ENCODE data around the gene HEMGN.

The HEMGN gene, protein sequence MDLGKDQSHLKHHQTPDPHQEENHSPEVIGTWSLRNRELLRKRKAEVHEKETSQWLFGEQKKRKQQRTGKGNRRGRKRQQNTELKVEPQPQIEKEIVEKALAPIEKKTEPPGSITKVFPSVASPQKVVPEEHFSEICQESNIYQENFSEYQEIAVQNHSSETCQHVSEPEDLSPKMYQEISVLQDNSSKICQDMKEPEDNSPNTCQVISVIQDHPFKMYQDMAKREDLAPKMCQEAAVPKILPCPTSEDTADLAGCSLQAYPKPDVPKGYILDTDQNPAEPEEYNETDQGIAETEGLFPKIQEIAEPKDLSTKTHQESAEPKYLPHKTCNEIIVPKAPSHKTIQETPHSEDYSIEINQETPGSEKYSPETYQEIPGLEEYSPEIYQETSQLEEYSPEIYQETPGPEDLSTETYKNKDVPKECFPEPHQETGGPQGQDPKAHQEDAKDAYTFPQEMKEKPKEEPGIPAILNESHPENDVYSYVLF

DNA sequence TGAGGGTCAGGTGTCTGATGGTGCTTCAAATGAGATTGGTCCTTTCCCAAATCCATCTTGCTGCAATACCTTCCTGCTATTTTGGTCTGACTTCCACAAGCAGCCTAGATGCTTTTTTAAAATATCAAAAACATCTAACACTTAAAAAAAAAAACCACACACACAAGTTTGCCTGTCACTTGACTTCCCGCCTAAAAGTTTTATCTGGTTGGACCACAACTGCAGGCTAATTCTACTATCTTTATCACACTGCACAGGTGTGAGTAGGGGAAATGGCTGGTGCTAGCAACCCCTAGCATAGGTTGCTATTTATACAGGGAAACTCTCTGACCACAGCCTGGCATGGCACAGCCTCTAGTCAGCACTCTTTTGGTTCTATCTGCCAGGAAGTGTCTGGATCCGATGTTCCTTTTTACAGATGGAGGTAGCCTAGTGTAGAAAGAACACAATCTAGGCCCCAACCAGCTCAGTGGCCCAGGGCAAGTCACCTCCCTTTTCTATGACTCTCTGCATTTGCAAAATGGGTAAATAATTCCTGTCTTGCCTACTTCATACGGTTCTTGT, at the start of gene HEMGN:
Gene HEMGN, minus strand, starts transcription at position 92 of the 564 bp plus-strand sequence. Its CDS starts 36 bp downstream, at position 56.
- TF ChIP-seq GATA2 (IDR thresholded peaks at IDR 0.05; ENCODE audit: low read depth, low read length): no peak
- no peak for TF ChIP-seq GATA3 (IDR thresholded peaks at IDR 0.05; ENCODE audit: low read depth, low read length)

DNA sequence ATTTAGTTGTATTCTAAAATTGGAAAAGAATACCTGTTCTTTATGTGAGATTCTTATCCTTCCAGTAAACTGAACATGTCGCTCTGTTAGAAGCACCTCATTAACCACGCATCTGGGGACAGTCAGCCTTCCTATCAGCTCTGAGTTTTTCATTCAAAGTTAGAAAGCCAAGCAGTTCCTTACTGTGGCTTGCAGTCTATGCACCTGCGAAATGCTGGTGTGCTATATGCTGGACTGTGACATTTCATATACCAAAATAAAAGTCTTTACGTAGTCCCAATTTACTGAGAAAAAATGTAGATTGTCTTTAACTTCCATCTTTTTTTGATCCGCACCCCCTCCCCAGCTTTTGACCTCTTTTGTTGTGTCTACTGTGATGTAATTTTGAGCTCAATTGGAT, 49.5 kb upstream of the HEMGN start:
- TF ChIP-seq GATA3 (IDR thresholded peaks at IDR 0.05; ENCODE audit: low read depth, low read length): no peak
- no peak for TF ChIP-seq GATA2 (IDR thresholded peaks at IDR 0.05; ENCODE audit: low read depth, low read length)

DNA sequence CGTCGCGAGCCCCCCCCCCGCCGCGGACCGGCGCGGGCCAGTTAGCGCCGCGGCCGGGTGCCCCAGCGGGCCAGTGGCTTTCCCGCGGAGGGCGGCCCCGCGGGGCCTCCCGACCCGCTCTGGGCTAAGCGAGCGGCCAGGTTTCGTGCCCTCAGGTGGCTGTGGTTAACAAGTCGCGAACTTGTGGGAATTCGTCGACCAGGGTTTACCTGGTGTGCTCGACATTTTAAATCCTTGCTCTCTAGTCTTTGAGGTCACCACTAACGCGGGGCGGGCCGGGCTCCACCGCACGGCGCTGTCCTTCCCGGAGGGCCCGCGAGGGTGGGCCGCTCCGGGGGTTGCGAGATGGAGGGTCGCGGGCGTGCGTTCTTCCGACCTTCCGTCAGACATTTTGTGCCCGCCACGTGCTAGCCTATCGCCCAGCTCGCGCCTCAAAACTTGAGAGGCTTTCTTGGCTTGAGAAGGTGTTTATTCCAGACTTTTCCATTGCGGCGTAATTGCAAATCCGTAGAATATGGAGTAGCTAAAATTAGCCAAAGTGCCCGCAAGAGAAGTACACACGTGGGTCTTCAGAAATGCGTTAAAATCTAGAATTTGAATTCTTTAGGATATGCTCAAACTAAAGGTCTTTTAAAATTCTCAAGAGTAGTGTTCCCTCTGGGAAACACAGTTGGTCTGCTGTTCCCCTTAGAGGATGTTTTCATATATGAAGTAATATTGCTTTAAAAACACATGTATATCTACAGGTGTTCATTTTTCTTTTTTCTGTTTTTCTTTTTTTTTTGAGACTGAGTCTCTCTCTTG, 47.3 kb upstream of the HEMGN start:
- TF ChIP-seq GATA2 (IDR thresholded peaks at IDR 0.05; ENCODE audit: low read depth, low read length): no peak
- no peak for TF ChIP-seq GATA3 (IDR thresholded peaks at IDR 0.05; ENCODE audit: low read depth, low read length)

DNA sequence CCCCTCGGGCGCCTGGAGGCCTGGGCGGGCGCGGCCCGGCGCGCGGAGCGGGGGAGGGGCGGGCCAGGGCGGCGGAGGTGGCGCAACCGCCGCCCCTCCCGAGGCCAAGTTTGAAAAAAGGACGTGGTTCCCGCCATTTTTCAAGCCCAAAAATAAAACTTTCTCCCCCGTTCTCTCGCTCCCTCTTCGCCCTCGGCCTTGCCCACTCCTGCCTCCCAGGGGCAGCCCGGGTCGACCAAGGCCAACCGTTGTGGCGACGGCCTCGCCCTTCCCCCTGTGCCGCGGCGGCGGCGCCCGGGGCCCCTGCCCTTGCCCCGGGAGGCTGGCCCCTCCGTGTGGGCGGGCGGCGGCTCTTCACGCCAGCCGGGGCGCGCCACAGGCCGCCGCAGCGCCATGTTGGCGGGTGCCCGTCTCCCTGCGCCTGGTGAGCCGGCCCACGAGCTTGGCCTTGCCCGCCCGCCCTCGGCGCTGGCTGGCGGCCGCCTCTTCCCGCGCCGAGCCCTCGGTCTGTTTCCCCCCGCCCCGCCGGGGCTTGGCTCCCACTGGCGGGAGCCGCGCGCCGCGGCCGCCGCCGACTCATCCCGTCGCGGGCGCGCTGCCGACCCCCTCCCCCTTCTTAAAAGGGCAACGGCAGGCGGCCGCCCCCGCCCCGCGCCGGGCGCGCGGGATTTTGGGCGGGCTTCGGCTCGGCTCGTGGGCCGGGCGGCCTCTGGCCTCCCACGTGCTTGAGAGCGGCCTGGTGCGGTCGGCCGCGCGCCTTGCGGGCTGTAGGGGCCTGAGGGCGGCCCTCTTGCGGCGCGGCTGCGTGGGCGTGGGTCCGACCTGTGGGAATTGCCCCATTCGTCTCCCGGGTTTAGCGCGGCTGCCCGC, 46.5 kb upstream of the HEMGN start:
- no peak for TF ChIP-seq GATA3 (IDR thresholded peaks at IDR 0.05; ENCODE audit: low read depth, low read length)
- no peak for TF ChIP-seq GATA2 (IDR thresholded peaks at IDR 0.05; ENCODE audit: low read depth, low read length)

DNA sequence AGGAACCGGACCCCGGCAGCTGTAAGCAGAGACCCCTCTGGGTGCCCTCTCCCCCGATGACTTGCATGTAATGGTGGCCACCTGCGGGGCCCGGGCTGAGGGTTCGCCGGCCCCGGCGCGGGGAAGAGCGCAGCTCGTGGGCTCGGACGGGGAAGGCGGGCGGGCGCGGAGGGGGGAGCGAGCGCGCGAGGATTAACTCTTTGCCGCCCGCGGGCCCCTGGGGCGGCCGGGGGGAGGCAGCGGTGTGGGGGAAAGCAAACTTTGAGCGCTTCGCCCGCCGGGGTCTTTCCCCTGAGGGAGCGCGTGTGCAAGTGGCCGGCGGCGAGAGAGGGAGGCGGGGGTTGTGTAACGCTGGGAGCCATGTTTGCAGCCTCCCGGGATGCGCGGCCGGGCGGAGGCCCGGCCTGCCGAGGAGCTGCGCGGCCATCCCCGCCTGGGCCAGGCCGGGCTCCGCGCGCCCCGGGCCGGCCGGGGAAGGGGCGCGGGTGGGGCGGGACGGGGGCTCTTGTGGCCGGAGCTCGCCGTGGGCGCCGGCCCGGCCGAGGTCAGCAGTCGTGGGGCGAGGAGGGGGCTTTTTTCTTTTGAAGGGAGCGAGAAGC, 45.7 kb upstream of the HEMGN start:
- TF ChIP-seq GATA3 (IDR thresholded peaks at IDR 0.05; ENCODE audit: low read depth, low read length) (no peak), GATA2 (IDR thresholded peaks at IDR 0.05; ENCODE audit: low read depth, low read length) (no peak)

DNA sequence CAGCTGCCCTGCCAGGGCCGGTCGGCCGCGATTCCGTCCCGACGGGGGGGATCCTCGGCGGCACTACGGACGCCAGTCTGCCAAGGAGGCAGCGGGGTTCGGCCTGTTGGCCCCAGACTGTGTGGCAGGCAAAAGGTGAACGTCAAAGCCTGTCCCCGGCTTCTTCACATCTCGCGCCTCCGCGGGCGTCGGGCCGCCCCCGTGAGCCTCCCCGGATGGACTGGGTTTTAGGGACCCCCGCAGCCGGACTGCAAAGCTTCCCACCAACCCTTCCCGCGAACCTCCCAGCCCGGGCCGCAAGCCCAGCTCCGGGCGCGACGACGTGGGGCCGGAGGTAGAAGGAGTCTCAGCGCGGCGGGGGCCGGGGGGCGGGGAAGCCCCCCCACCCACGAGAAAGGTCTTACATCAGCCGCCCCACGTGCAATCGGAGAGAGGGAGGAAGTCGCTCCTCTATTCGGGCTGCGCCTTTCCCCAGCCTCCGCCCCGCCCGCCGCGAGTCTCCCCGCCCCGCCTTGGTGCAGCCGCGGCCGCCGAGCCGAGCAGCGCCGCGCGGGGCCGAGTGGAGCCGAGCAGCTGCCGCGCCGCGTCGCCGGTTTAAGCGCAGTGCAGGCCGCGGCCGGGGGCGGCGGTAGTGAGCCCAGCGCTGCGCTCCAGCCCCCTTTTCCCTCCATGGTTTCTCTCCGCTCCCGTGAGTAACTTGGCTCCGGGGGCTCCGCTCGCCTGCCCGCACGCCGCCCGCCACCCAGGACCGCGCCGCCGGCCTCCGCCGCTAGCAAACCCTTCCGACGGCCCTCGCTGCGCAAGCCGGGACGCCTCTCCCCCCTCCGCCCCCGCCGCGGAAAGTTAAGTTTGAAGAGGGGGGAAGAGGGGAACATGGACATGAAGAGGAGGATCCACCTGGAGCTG, 45.0 kb upstream of the HEMGN start, which contains the start of gene ANP32B:
Gene ANP32B, plus strand, starts transcription at position 659 of the 906 bp plus-strand sequence. Its CDS starts 215 bp downstream, at position 874.
- TF ChIP-seq GATA2 (IDR thresholded peaks at IDR 0.05; ENCODE audit: low read depth, low read length) (no peak), GATA3 (IDR thresholded peaks at IDR 0.05; ENCODE audit: low read depth, low read length) (no peak)

DNA sequence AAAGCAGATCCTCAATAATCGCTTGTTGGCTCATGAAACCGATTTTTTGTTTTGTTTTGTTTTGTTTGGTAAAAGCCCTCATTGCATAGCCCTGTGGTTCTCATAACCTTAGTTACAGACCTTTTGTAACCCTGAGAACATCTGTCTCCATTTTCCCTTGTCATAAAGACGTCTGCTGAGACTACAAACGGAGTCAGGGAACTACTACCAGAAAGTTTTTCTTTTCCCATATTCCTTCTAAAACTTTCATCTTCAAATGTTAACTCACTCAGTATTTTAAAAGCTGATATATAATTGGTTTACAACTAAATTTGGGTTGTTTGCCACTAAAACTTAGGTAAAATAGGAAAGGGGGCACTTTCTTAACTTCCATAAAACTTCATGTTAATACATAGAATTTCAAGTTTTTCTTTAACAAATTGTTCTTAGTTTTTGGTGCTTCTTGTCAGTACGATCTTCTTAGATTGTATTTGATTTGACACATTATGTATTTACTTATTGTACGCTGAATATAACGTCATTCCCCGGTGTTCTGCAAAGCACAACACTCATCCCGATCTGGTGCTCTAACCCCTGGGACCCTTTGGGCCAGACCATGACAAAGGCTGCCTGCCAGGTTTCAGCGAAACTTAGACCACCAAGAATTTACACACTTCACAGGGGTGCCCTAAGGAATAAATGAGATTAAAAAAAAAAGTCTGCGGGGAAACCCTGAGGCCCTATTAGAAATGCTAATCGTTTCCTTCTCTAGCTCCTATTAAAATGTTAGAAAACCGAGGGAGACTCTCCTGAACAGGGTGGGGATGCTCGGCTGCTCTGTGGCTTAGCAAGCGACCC, 44.1 kb upstream of the HEMGN start:
- TF ChIP-seq GATA2 (IDR thresholded peaks at IDR 0.05; ENCODE audit: low read depth, low read length) (no peak), GATA3 (IDR thresholded peaks at IDR 0.05; ENCODE audit: low read depth, low read length) (no peak)

DNA sequence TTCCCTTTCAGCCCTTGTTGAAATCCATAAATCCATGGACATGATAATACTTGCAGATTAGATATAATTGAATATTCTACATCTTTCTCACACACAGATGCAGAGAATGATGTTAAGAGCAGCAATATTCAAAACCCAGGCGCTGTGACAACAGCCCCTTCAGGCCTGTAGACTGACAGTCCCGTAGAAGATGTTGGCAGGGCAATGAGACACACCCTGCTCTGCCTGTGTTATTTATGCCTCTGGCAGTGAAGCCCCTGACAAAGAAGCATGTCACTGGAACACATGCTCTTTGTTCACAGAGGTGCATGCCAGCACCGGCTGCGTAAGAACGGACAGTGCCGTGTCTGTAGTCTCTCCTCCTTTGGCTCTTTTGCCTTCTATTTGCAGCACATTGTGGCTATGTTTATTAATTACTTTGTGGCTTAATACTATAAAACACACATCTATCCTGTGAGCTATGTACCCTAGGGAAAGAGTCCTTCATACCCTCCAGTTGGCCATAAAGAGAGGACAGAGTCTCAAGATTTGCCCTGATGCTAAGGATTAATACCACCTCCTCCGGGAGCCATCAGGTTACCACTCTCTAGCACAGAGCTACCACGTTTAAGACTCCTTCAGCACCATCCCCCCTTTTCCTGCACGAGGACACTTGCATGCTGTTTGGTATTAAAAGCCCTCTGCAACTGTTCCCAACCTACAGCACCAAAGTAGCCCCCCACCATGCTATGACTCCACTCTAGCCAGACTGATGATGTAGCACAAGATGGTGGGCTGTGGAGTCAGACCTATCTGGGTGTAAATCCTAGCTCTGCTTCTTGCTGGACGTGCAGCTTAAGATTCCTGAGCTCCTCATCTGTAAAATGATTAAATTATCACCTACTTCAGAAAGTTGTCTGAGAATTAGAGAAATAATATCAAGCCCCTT, 43.2 kb upstream of the HEMGN start:
- peak; percentile 58; the same call in 1 of the 2 replicates for TF ChIP-seq GATA3 (IDR thresholded peaks at IDR 0.05; ENCODE audit: low read depth, low read length)
- TF ChIP-seq GATA2 (IDR thresholded peaks at IDR 0.05; ENCODE audit: low read depth, low read length): 0 out of 2 replicates have a peak, but pooled peaks have one; percentile 44

DNA sequence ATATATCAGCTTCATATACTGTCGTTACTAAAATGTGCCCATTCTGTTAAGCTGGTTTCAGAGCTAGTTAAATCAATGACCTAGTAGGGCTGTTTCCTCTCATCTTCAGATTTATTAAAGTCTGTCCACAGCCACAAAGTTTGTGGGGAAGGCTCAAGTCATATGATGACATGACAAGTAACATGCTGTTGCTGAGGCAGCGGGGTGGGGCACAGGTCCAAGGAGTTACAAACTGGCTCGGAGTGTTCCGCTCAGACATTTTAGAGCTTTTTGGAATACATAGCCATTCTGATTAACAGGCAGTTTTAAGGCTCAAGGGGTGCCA, 42.5 kb upstream of the HEMGN start:
- TF ChIP-seq GATA3 (IDR thresholded peaks at IDR 0.05; ENCODE audit: low read depth, low read length): no peak
- TF ChIP-seq GATA2 (IDR thresholded peaks at IDR 0.05; ENCODE audit: low read depth, low read length): no peak

DNA sequence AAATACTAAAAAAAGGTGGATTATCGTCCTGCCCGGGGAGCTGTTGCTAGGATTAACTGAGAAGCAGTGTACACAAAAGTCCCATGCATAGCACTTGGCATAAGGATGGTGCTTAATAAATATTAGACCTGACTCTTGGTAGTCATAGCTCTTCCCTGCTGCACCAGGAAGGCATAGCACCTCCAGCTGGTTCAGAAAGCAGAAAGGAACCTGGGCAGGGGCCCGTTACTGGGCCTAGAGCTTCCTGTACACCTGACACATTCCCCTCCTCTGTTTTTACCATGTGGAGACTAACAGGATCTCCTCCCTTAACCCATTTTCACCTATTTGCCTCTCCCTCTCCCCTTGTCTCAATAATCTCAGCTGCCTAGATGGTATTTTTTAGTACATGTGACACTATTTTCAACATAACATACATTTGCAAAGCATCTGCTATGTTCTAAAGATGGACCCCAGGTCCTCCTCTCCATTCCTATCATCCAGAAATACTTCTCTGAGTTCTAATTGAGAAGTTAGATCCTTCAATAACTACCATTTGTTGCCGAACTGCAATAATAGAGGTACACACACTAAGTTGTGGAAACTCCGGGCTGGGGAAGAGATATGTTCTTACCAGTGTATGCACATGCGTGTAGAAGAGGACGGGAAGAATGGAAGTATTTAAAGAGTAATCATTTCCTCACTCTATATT, 42.0 kb upstream of the HEMGN start:
- TF ChIP-seq GATA2 (IDR thresholded peaks at IDR 0.05; ENCODE audit: low read depth, low read length): no peak
- no peak for TF ChIP-seq GATA3 (IDR thresholded peaks at IDR 0.05; ENCODE audit: low read depth, low read length)
